ENCODE measurements around the gene CYGB.

Gene CYGB

GRCh38 chr17:76497979-76498875, 39.3 kb downstream of the CYGB start:
- no peak for DNase-seq

- no peak for DNase-seq
Measured at GRCh38 chr17:76497699-76497978, 39.9 kb downstream of the CYGB start.

GRCh38 chr17:76496464-76496863, 41.0 kb downstream of the CYGB start:
- DNase-seq = no peak

GRCh38 chr17:76495663-76496400, 41.7 kb downstream of the CYGB start:
- no peak for DNase-seq

GRCh38 chr17:76493505-76494167, 43.9 kb downstream of the CYGB start:
- DNase-seq = no peak

- no peak for DNase-seq
Measured at GRCh38 chr17:76492989-76493501, 44.5 kb downstream of the CYGB start.

- DNase-seq = no peak
Measured at GRCh38 chr17:76492123-76492988, 45.2 kb downstream of the CYGB start.

- DNase-seq = no peak
Measured at GRCh38 chr17:76491271-76492122, 46.0 kb downstream of the CYGB start.

- DNase-seq = no peak
Measured at GRCh38 chr17:76490112-76490710, 47.3 kb downstream of the CYGB start.

- no peak for DNase-seq
Measured at GRCh38 chr17:76487451-76488192, 49.9 kb downstream of the CYGB start.

GRCh38 chr17:76485569-76485968, 51.9 kb downstream of the CYGB start:
- no peak for DNase-seq

GRCh38 chr17:76484228-76484725, 53.2 kb downstream of the CYGB start:
- no peak for DNase-seq

- DNase-seq = no peak
Measured at GRCh38 chr17:76481071-76481655, 56.3 kb downstream of the CYGB start.

GRCh38 chr17:76480632-76481031, 56.9 kb downstream of the CYGB start:
- DNase-seq = no peak

GRCh38 chr17:76479515-76480060, 57.9 kb downstream of the CYGB start:
- DNase-seq = no peak

GRCh38 chr17:76478730-76479514, 58.6 kb downstream of the CYGB start:
- no peak for DNase-seq

- no peak for DNase-seq
Measured at GRCh38 chr17:76478097-76478496, 59.4 kb downstream of the CYGB start.

GRCh38 chr17:76477576-76477975, 59.9 kb downstream of the CYGB start:
- no peak for DNase-seq
